K562 (cell line): ENCODE data around the gene FGGY. TPM values are rescaled to one million over a fixed set of nuclear protein-coding genes. Genes with fewer than 3 reads are reported as not detected.

Experiments
- ATAC-seq: fragments of 200-7000 bp; cut with Tn5 transposase; 3 replicates; pipeline ENCODE4 v1.9.1; 2020; ENCODE audit warnings: moderate library complexity
- BruUV-seq: library from RNA; stranded (reverse); fragments of 400-500 nt; replicated peaks from 2 replicates; lab custom pipeline; 2021; lab: Mats Ljungman, UMichigan
- CTCF ChIA-PET: fragments of 300-600 bp; formaldehyde crosslinking; extraction: SDS; loops from one replicate; lab custom pipeline; 2021; ENCODE audit warnings: low intra/inter-chr PET ratio; lab: Yijun Ruan, JAX
- POLR2A ChIA-PET: fragments of 300-600, 350-650 bp; sonication (Branson Sonifier 250); formaldehyde crosslinking; extraction: SDS; loops from one replicate; lab custom pipeline; 2021; ENCODE audit warnings: antibody characterized with exemption, inconsistent platforms; lab: Yijun Ruan, JAX
- DNase-seq, 4 experiments: peaks; one replicate each; pipeline versions ENCODE4 v3.0.0 to v3.0.0-alpha.2; 2011 to 2018; ENCODE audit warnings: low spot score in 3 of 4, mixed read lengths in 3 of 4; ENCODE audit errors: extremely low read depth in 1 of 4
- FAIRE-seq: peaks from 2 replicates; lab custom pipeline; 2011; peaks lifted over from hg19 to GRCh38; lab: Jason Lieb, UNC
- H2AFZ ChIP-seq: 2 replicates; pipeline ENCODE4 v1.6.0; 2011; ENCODE audit warnings: low read depth, low read length, control low read depth, inconsistent platforms
- H3K27ac ChIP-seq: fragments of 200-600 bp; 3 replicates; pipeline ENCODE4 v1.8.0; 2011; ENCODE audit warnings: low read depth, mild to moderate bottlenecking, control low read depth, inconsistent platforms, low read length, moderate library complexity, mixed read lengths; ENCODE audit errors: extremely low read depth
- H3K27me3 ChIP-seq, 2 experiments: fragments of 300-600 bp in 1 of 2; 2 replicates in 1 of 2; 3 replicates in 1 of 2; pipeline versions ENCODE4 v1.6.0 to v1.8.0; 2011; ENCODE audit warnings: inconsistent platforms in 2 of 2, low read length in 2 of 2, mild to moderate bottlenecking in 1 of 2, mixed read lengths in 1 of 2, moderate library complexity in 1 of 2; ENCODE audit not compliant: control insufficient read depth in 2 of 2, insufficient read depth in 2 of 2
- H3K36me3 ChIP-seq: fragments of 300-600 bp; 3 replicates; pipeline ENCODE4 v1.8.0; 2011; ENCODE audit warnings: mild to moderate bottlenecking, low read length, inconsistent platforms; ENCODE audit not compliant: control insufficient read depth, insufficient read depth
- H3K4me1 ChIP-seq, 2 experiments: fragments of 200-600 bp in 1 of 2; replicated peaks in 1 of 2; 2 replicates in 1 of 2; 3 replicates in 1 of 2; pipeline versions ENCODE4 v1.5.1 to v1.8.0; 2011; ENCODE audit warnings: inconsistent platforms in 2 of 2, low read length in 2 of 2, mild to moderate bottlenecking in 1 of 2, mixed read lengths in 1 of 2, moderate library complexity in 1 of 2; ENCODE audit not compliant: control insufficient read depth in 2 of 2, insufficient read depth in 2 of 2
- H3K4me2 ChIP-seq: 2 replicates; pipeline ENCODE4 v1.6.1; 2011; ENCODE audit warnings: low read length, control low read depth, inconsistent platforms, mixed read lengths; ENCODE audit not compliant: insufficient read depth
- H3K4me3 ChIP-seq: fragments of 200-600 bp; sonication (generic), shearing (Covaris generic); 2 replicates; pipeline ENCODE4 v1.5.1; 2016; ENCODE audit warnings: control low read depth, inconsistent platforms
- H3K79me2 ChIP-seq: fragments of 200-600 bp; 3 replicates; pipeline ENCODE4 v1.8.0; 2011; ENCODE audit warnings: low read length, inconsistent platforms; ENCODE audit not compliant: control insufficient read depth, insufficient read depth
- H3K9ac ChIP-seq, 2 experiments: 2 replicates each; pipeline versions ENCODE4 v1.6.0 to v1.6.1; 2011; ENCODE audit warnings: low read depth in 2 of 2, low read length in 2 of 2, control low read depth in 1 of 2, inconsistent platforms in 1 of 2, mild to moderate bottlenecking in 1 of 2, mixed read lengths in 1 of 2; ENCODE audit not compliant: insufficient read depth in 1 of 2
- H3K9me1 ChIP-seq: one replicate; pipeline ENCODE4 v1.6.0; 2011; ENCODE audit warnings: inconsistent platforms, mild to moderate bottlenecking, low read length, moderate library complexity; ENCODE audit not compliant: control insufficient read depth, insufficient read depth
- H3K9me3 ChIP-seq: replicated peaks from 2 replicates; pipeline ENCODE4 v1.5.1; 2011; ENCODE audit warnings: low read depth, low read length, inconsistent platforms; ENCODE audit not compliant: control insufficient read depth, insufficient read depth
- H4K20me1 ChIP-seq: replicated peaks from 2 replicates; pipeline ENCODE4 v1.6.1; 2011; ENCODE audit warnings: low read length, inconsistent platforms, mixed read lengths; ENCODE audit not compliant: control insufficient read depth, insufficient read depth
- HINFP ChIP-seq: fragments of 450-650 bp; conservative IDR thresholded peaks from 2 replicates; pipeline ENCODE4 v1.6.1; 2016; ENCODE audit warnings: missing genetic modification characterization, low read depth, mild to moderate bottlenecking, control low read depth, missing compliant biosample characterization
- MEIS2 ChIP-seq: fragments of 450-650 bp; IDR thresholded peaks from 2 replicates; pipeline ENCODE4 v1.6.1; 2014; ENCODE audit warnings: mild to moderate bottlenecking; ENCODE audit not compliant: partially characterized antibody
- PURB ChIP-seq: sonication (generic); formaldehyde crosslinking; IDR thresholded peaks from 2 replicates; pipeline ENCODE4 v1.9.0; 2021; ENCODE audit warnings: low read depth, mild to moderate bottlenecking, missing genetic modification reagents
- ZNF551 ChIP-seq: fragments of 250-450 bp; sonication (Bioruptor Pico); IDR thresholded peaks from 2 replicates; pipeline ENCODE4 v1.5.0; 2021; ENCODE audit warnings: mild to moderate bottlenecking, moderate library complexity
- WGBS: fragments of 100-300 bp; shearing (Covaris generic); methylation state at CpG from one replicate; pipeline ENCODE4 v1.1.6; 2016; ENCODE audit warnings: low coverage, mixed read lengths; ENCODE audit not compliant: insufficient coverage; ENCODE audit errors: missing lambda C conversion rate; 5-methylcytosine and 5-hydroxymethylcytosine counted together
- in situ Hi-C: fragments of 300-500 bp; cut with MboI; formaldehyde crosslinking; loops from 4 replicates; pipeline ENCODE4 v1.15.0; 2018; ENCODE audit warnings: inconsistent platforms, mixed read lengths
- intact Hi-C: fragments of 100-400 bp; cut with micrococcal nuclease; formaldehyde crosslinking; loops from 2 replicates; pipeline ENCODE4 v1.14.2; 2022
- polyA plus RNA-seq, 8 experiments: library from polyadenylated mRNA; depleted of rRNA in 4 of 8; stranded (reverse) in 5 of 8; unstranded in 3 of 8; fragments of >200 nt; fragmentation: Nextera tagmentation in 2 of 8; fragmentation: Illumina TruSeq in 1 of 8; extraction: Ambion mirVana in 2 of 8; extraction: Trizol in 1 of 8; gene quantifications; 2 replicates each; pipeline versions ENCODE4 v1.2.1 to v1.2.3, GENCODE V29; 2011 to 2014; ENCODE audit warnings: inconsistent platforms in 1 of 8, missing spikeins in 1 of 8
- total RNA-seq, 7 experiments: library from RNA; depleted of rRNA in 6 of 7; stranded (reverse); fragments of >200 nt in 6 of 7; fragmentation: Illumina TruSeq in 2 of 7; extraction: Trizol in 2 of 7; gene quantifications; 2 replicates each; pipeline versions ENCODE4 v1.2.1 to v1.2.3, GENCODE V29; 2011 to 2021; ENCODE audit warnings: low replicate concordance in 1 of 7

FGGY gene
- total and polyA plus RNA-seq, 9 of the 15 experiments (the other 6 are each of a cell fraction or from before 2014, with no cell fraction given) = 9.7 to 19.2 (median 12.6) TPM

DNA sequence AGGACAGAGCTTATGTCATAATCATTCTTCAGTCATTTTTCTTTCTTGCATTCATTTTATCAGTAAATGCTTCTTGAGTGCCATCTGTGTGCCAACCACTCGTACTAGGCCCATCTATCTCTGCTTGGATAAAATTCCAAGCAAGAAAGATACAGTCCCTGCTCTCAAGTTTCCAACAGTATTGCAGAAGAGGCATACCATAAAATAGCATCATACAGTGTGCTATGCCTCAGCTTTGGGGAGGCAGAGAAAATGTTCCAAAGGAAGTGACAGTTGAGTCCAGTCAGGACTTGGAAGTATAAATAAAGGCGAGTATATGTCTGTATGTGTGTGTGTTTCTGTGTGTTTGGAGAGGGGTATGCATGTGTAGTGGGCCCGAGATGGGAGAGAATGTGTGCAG, 404.5 kb downstream of the FGGY start:
- H3K4me2 ChIP-seq = no peak overlapping the region
- FAIRE-seq (no peak), DNase-seq (no peak), ATAC-seq (no peak)
- H3K4me3 ChIP-seq = no peak overlapping the region
- TF ChIP-seq PURB (CRISPR knock-in tag) (no peak), MEIS2 (no peak), HINFP (tag) (no peak), ZNF551 (CRISPR knock-in tag) (no peak)
- no peaks in the 10 kb centered on the region; a peak in 2 of 5 replicates for H3K27me3 ChIP-seq
- 0% methylated on average over 3 of the region's 3 CpGs for WGBS
- ChIA-PET POLR2A (no interaction called here), CTCF (no interaction called here)
- H4K20me1 ChIP-seq = no peaks in the 10 kb centered on the region
- no peaks in the 10 kb centered on the region for H3K79me2 ChIP-seq
- no peaks in the 10 kb centered on the region for H3K9me3 ChIP-seq
- H3K9ac ChIP-seq = no peak overlapping the region
- no peaks in the 10 kb centered on the region for H3K4me1 ChIP-seq
- H3K36me3 ChIP-seq = no peaks in the 10 kb centered on the region
- H3K27ac ChIP-seq = no peak overlapping the region
- intact Hi-C loops (no loop called here), in situ Hi-C loops (loop anchor here (10.0 kb wide), 1 partner anchor 957 kb away; no protein-coding TSS in a partner anchor)
- H3K9me1 ChIP-seq = no peaks in the 10 kb centered on the region
- BruUV-seq = no TSS peak
- no peak overlapping the region for H2AFZ ChIP-seq
